Measurements from ENCODE around the gene C5orf24. TPM values are rescaled to one million over a fixed set of nuclear protein-coding genes. Genes with fewer than 3 reads are reported as not detected.

C5orf24 gene
- 16.5 and 18.2 TPM in 2 replicates for total RNA-seq (2014; rRNA removed)
- percentile 86 among the genes with signal in this experiment for Bru-seq, nascent RNA
- percentile 96 among the genes with signal in this experiment for BruChase-seq, experiment 1, labeled RNA remaining after a 6-hour chase
- BruChase-seq, experiment 2, labeled RNA remaining after a 2-hour chase, result percentile 93 among the genes with signal in this experiment
- long read RNA-seq, full-length matches to known transcripts, result 80 of 106 reads
- long read RNA-seq, partial matches to known transcripts, result 0 of 106 reads
- long read RNA-seq, other reads (novel, unspliced or antisense), result 26 of 106 reads

DNA sequence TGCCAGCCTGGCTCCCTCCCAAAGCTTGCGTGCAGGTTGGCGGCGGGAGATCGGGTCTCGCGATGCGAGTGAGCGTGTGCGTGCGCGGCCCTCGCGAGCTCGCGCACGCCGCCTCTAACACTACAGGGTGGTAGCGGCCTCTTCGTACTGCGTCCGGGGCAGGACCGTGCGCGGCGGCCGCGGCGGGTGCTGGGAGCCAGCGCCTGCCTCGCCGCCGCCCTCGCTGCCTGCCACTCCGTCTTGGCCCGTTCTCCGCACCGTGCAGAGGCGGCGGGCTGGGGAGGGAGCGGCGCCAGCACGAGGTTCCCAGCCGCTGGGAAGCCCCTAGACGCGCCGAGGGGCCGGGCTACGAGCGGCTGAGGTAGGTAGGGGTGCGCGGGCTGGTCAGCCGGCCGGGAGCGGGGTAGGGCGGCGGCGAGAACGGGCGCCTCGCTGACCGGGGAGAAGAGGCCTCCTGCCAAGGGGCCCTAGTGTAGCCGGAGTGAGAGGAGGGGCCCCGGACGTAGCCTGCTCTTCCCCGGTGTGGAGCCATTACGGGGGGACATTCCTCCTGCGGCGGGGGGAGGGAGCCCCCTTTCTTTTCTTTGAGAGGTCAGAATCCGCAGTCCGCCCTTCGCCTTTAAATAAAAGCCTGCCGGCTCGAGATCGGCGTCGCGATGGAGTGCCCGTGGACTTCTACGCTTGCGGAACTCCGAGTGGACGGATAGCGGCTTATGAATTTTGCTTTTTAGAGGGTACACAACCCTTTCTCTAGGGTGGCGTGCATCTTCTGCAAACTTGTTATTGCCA is at the start of gene C5orf24:
Gene C5orf24 (plus strand): TSS at position 117 of the 789 bp plus-strand sequence. CDS start 8,933 bp downstream, outside the sequence.
- H3K9me2 ChIP-seq (replicated peaks; ENCODE audit: low read length), result no peaks in the 10 kb centered on the region
- H3K36me3 ChIP-seq (ENCODE audit: low read depth, low read length), result no peaks in the 10 kb centered on the region
- TF ChIP-seq EZH2phosphoT487 (IDR thresholded peaks at IDR 0.05; ENCODE audit: borderline replicate concordance, low read length) (no peak), EZH2 (IDR thresholded peaks at IDR 0.05; ENCODE audit: low read length, unreplicated experiment) (no peak)
- TF ChIP-seq, protein P1, sequence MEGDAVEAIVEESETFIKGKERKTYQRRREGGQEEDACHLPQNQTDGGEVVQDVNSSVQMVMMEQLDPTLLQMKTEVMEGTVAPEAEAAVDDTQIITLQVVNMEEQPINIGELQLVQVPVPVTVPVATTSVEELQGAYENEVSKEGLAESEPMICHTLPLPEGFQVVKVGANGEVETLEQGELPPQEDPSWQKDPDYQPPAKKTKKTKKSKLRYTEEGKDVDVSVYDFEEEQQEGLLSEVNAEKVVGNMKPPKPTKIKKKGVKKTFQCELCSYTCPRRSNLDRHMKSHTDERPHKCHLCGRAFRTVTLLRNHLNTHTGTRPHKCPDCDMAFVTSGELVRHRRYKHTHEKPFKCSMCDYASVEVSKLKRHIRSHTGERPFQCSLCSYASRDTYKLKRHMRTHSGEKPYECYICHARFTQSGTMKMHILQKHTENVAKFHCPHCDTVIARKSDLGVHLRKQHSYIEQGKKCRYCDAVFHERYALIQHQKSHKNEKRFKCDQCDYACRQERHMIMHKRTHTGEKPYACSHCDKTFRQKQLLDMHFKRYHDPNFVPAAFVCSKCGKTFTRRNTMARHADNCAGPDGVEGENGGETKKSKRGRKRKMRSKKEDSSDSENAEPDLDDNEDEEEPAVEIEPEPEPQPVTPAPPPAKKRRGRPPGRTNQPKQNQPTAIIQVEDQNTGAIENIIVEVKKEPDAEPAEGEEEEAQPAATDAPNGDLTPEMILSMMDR (conservative IDR thresholded peaks at IDR 0.05; ENCODE audit: low read depth, low read length), result no peak
- no peaks in the 10 kb centered on the region for H3K9me3 ChIP-seq (ENCODE audit: low read length)
- H3K27ac ChIP-seq (ENCODE audit: low read length), result peak within 1 kb of the TSS; percentile 63
- peaks cover 20% of the 10 kb centered on the region for H3K4me1 ChIP-seq (ENCODE audit: insufficient read depth, low read length)
- peak within 1 kb of the TSS; percentile 93 for H3K4me2 ChIP-seq (ENCODE audit: low read length)
- H3K79me2 ChIP-seq (ENCODE audit: low read length), result peaks cover 37% of the 10 kb centered on the region
- H2AFZ ChIP-seq (ENCODE audit: low read length), result peak within 1 kb of the TSS; percentile 58
- peak within 1 kb of the TSS; percentile 98 for H3K4me3 ChIP-seq (ENCODE audit: low read length)
- intact Hi-C loops (cut with micrococcal nuclease), result no loop called here
- ATAC-seq (peak; percentile 88), DNase-seq (peak; percentile 93)
- BruUV-seq (replicated peaks), result TSS peak; percentile 72
- peaks cover 1% of the 10 kb centered on the region for H3F3A ChIP-seq (ENCODE audit: low read length, unreplicated experiment)
- H4K20me1 ChIP-seq (ENCODE audit: low read length), result peaks cover 1% of the 10 kb centered on the region; the same call in 1 of the 2 replicates
- no peaks in the 10 kb centered on the region for H3K27me3 ChIP-seq (ENCODE audit: low read length)
- POLR2A ChIA-PET (ENCODE audit: unreplicated experiment), result interaction anchor here (0.5 to 0.7 kb wide), 4 partner anchors 25 to 787 kb away, joined by 3 to 11 read pairs (median 5); partner anchors contain the start of gene PPP2CA
- CTCF ChIA-PET, result no interaction called here
- H3K9ac ChIP-seq (ENCODE audit: low read length), result peak within 1 kb of the TSS; percentile 98

DNA sequence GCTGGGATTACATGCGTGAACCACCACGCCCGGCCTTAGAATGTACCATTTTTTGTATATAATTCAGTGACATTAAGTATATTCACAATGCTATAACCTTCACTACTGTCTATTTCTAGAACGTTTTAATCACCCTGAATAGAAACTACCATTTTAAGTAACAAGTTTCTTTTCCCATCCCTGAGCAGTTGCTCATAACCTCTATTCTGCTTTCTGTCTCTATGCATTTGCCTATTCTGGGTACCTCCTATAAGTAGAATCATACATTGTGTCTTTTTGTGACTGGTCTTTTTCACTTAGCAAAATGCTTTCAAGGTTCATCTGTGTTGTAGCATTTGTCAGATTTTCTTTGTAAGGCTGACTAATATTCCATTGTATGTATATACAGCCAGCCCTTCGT is 47.3 kb upstream of the C5orf24 start:
- Histone ChIP-seq H3K9ac (ENCODE audit: low read length) (no peak overlapping the region), H3F3A (ENCODE audit: low read length, unreplicated experiment) (no peaks in the 10 kb centered on the region), H3K4me1 (ENCODE audit: insufficient read depth, low read length) (no peaks in the 10 kb centered on the region), H2AFZ (ENCODE audit: low read length) (no peak overlapping the region), H3K27ac (ENCODE audit: low read length) (no peak overlapping the region), H4K20me1 (ENCODE audit: low read length) (no peaks in the 10 kb centered on the region), H3K27me3 (ENCODE audit: low read length) (no peaks in the 10 kb centered on the region), H3K4me3 (ENCODE audit: low read length) (no peak overlapping the region), H3K4me2 (ENCODE audit: low read length) (no peak overlapping the region), H3K36me3 (ENCODE audit: low read depth, low read length) (peaks cover 21% of the 10 kb centered on the region; the same call in 1 of the 2 replicates), H3K9me2 (replicated peaks; ENCODE audit: low read length) (no peaks in the 10 kb centered on the region), H3K9me3 (ENCODE audit: low read length) (no peaks in the 10 kb centered on the region), H3K79me2 (ENCODE audit: low read length) (no peaks in the 10 kb centered on the region)
- intact Hi-C loops (cut with micrococcal nuclease), result no loop called here
- no peak for ATAC-seq
- no TSS peak for BruUV-seq (replicated peaks)
- ChIA-PET POLR2A (ENCODE audit: unreplicated experiment) (no interaction called here), CTCF (interaction anchor here (0.6 kb wide), 1 partner anchor 33 kb away, joined by 3 read pairs; no protein-coding TSS in a partner anchor)
- no peak for DNase-seq
- TF ChIP-seq EZH2 (IDR thresholded peaks at IDR 0.05; ENCODE audit: low read length, unreplicated experiment), result no peak
- TF ChIP-seq, protein P1 (conservative IDR thresholded peaks at IDR 0.05; ENCODE audit: low read depth, low read length), result no peak
- TF ChIP-seq EZH2phosphoT487 (IDR thresholded peaks at IDR 0.05; ENCODE audit: borderline replicate concordance, low read length), result no peak

Data from PC-3 (cell line).